Testis (tissue), 2 donors: ENCODE results near the gene IL20RB.

ENCODE experiments used
- POLR2A ChIP-seq: fragments of 450-650 bp; IDR thresholded peaks from one replicate; pipeline ENCODE4 v1.6.1; 2017; ENCODE audit warnings: antibody characterized with exemption, mild to moderate bottlenecking, moderate library complexity
- TF ChIP-seq, protein P1 (sequence below), 3 experiments: fragments of 450-650 bp in 2 of 3; fragments of 200-600 bp in 1 of 3; sonication (generic) in 1 of 3; IDR thresholded peaks; one replicate each; pipeline ENCODE4 v1.5.1; 2016 to 2019; ENCODE audit warnings: antibody characterized with exemption in 3 of 3, mild to moderate bottlenecking in 2 of 3, moderate library complexity in 1 of 3

DNA sequence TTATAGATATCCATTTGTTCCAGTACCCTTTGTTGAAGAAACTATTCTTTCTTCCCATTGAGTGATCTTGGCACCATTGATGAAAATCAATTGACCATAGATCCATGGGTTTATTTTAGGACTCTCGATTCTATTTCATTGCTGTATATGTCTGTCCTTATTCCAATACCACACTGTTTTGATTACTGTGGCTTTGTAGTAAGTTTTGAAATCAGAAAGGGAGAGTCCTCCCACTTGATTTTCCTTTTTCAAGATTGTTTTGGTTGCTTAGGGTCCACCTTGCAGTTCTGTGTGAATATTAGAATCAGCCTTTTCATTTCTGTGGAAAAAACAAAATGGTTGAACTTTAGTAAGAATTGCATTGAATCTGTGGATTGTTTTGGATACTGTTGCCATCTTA is 20.6 kb upstream of the IL20RB start:
- TF ChIP-seq, protein P1, sequence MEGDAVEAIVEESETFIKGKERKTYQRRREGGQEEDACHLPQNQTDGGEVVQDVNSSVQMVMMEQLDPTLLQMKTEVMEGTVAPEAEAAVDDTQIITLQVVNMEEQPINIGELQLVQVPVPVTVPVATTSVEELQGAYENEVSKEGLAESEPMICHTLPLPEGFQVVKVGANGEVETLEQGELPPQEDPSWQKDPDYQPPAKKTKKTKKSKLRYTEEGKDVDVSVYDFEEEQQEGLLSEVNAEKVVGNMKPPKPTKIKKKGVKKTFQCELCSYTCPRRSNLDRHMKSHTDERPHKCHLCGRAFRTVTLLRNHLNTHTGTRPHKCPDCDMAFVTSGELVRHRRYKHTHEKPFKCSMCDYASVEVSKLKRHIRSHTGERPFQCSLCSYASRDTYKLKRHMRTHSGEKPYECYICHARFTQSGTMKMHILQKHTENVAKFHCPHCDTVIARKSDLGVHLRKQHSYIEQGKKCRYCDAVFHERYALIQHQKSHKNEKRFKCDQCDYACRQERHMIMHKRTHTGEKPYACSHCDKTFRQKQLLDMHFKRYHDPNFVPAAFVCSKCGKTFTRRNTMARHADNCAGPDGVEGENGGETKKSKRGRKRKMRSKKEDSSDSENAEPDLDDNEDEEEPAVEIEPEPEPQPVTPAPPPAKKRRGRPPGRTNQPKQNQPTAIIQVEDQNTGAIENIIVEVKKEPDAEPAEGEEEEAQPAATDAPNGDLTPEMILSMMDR (IDR thresholded peaks at IDR 0.05): no peak
- no peak for TF ChIP-seq POLR2A
